Measurements from ENCODE around the gene PIGT. TPM values are rescaled to one million over a fixed set of nuclear protein-coding genes. Genes with fewer than 3 reads are reported as not detected.
A peak's percentile ranks its signal among the peaks of the same experiment; 100 is the strongest.

Gene PIGT
- total RNA-seq, 1 donor from 2014 or later, result 55.5 TPM

- peaks cover 4% of the 10 kb centered on the region for H3K4me1 Mint-ChIP-seq (ENCODE audit: low read depth, unreplicated experiment)
- no peaks in the 10 kb centered on the region for H3K36me3 Mint-ChIP-seq (ENCODE audit: unreplicated experiment)
- H3K27me3 Mint-ChIP-seq (ENCODE audit: unreplicated experiment), result no peaks in the 10 kb centered on the region
- no peak overlapping the region for H3K4me3 Mint-ChIP-seq (ENCODE audit: unreplicated experiment)
- H3K9me3 Mint-ChIP-seq (ENCODE audit: unreplicated experiment), result peaks cover 2% of the 10 kb centered on the region
- no peak overlapping the region for H3K27ac Mint-ChIP-seq (ENCODE audit: unreplicated experiment)
- no peak for DNase-seq
- TF ChIP-seq, protein P1, sequence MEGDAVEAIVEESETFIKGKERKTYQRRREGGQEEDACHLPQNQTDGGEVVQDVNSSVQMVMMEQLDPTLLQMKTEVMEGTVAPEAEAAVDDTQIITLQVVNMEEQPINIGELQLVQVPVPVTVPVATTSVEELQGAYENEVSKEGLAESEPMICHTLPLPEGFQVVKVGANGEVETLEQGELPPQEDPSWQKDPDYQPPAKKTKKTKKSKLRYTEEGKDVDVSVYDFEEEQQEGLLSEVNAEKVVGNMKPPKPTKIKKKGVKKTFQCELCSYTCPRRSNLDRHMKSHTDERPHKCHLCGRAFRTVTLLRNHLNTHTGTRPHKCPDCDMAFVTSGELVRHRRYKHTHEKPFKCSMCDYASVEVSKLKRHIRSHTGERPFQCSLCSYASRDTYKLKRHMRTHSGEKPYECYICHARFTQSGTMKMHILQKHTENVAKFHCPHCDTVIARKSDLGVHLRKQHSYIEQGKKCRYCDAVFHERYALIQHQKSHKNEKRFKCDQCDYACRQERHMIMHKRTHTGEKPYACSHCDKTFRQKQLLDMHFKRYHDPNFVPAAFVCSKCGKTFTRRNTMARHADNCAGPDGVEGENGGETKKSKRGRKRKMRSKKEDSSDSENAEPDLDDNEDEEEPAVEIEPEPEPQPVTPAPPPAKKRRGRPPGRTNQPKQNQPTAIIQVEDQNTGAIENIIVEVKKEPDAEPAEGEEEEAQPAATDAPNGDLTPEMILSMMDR (IDR thresholded peaks at IDR 0.05; ENCODE audit: partially characterized antibody, unreplicated experiment), result no peak
Measured at GRCh38 chr20:45452238-45452637, 36.3 kb downstream of the PIGT start.

DNA sequence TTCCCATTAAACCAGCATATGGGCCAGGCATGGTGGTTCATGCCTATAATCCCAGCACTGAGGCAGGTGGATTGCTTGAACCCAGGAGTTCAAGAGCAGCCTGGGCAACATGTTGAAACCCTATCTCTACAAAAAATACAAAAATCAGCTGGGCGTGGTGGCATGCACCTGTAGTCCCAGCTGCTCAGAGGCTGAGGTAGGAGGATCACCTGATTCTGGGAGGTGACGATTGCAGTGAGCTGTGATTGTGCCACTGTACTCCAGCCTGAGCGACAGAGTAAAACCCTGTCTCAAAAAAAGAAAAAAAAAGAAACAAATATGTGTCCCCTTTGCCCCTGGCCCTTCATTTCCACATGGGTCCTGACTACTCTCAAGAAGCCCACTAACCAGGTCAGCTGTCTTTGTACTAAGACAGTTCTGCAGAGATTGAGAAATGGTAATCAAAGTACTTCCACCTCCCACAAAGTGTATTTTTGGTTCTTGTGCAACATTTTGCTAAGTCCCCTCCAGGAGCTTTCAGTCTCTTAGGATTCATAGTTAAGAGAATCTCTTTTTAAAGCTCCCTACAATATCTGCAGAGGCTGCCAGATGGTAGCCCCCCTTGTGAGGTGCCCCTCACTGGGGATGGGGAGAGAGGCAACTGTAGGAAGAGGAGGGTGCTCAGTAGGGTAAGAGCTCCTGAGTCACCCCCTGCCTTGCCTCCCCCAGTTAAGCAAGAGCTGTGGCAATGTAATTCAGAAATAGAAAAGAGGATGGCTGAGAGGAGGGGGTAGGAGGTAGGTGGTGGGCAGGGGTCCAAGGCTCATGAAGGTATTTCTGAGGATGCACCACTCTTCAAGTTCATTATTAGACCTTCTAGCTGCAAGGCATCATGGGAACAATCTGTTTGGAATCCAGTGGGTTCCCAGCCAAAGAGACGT lies 37.1 kb downstream of the PIGT start:
- peaks cover 2% of the 10 kb centered on the region for H3K9me3 Mint-ChIP-seq (ENCODE audit: unreplicated experiment)
- no peak for DNase-seq
- H3K36me3 Mint-ChIP-seq (ENCODE audit: unreplicated experiment), result no peaks in the 10 kb centered on the region
- TF ChIP-seq, protein P1 (IDR thresholded peaks at IDR 0.05; ENCODE audit: partially characterized antibody, unreplicated experiment), result no peak
- H3K27me3 Mint-ChIP-seq (ENCODE audit: unreplicated experiment), result no peaks in the 10 kb centered on the region
- peaks cover 4% of the 10 kb centered on the region for H3K4me1 Mint-ChIP-seq (ENCODE audit: low read depth, unreplicated experiment)
- H3K4me3 Mint-ChIP-seq (ENCODE audit: unreplicated experiment), result no peak overlapping the region
- H3K27ac Mint-ChIP-seq (ENCODE audit: unreplicated experiment), result no peak overlapping the region

- Mint-ChIP-seq H3K4me1 (ENCODE audit: low read depth, unreplicated experiment) (no peaks in the 10 kb centered on the region), H3K27ac (ENCODE audit: unreplicated experiment) (no peak overlapping the region), H3K36me3 (ENCODE audit: unreplicated experiment) (no peaks in the 10 kb centered on the region), H3K9me3 (ENCODE audit: unreplicated experiment) (no peaks in the 10 kb centered on the region), H3K27me3 (ENCODE audit: unreplicated experiment) (no peaks in the 10 kb centered on the region), H3K4me3 (ENCODE audit: unreplicated experiment) (no peak overlapping the region)
- TF ChIP-seq, protein P1 (IDR thresholded peaks at IDR 0.05; ENCODE audit: partially characterized antibody, unreplicated experiment), result peak; percentile 38
- peak; percentile 45 for DNase-seq
Measured at GRCh38 chr20:45456632-45457031, 40.7 kb downstream of the PIGT start.

DNA sequence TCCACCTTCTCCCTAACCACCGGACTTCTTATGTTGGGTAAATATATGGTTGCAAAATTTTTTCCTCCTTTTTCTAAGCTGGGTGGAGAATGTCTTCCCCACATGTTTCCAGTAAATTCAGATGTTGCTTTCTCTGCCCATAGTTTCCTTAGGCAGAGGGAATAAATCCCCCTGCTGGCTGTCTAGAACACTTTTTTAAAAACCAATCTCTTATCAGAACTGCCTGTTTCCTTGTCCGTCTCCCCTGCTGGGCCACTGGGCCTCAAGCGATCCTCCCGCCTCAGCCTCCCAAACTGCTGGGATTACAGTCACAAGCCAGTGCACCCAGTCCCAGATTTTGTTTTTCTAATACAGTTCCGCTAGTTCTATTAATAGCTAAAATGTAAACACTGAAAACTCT lies 43.7 kb downstream of the PIGT start:
- no peak overlapping the region for H3K27ac Mint-ChIP-seq (ENCODE audit: unreplicated experiment)
- H3K4me1 Mint-ChIP-seq (ENCODE audit: low read depth, unreplicated experiment), result no peaks in the 10 kb centered on the region
- H3K4me3 Mint-ChIP-seq (ENCODE audit: unreplicated experiment), result no peak overlapping the region
- no peaks in the 10 kb centered on the region for H3K36me3 Mint-ChIP-seq (ENCODE audit: unreplicated experiment)
- TF ChIP-seq, protein P1 (IDR thresholded peaks at IDR 0.05; ENCODE audit: partially characterized antibody, unreplicated experiment), result no peak
- no peak for DNase-seq
- H3K27me3 Mint-ChIP-seq (ENCODE audit: unreplicated experiment), result no peaks in the 10 kb centered on the region
- no peaks in the 10 kb centered on the region for H3K9me3 Mint-ChIP-seq (ENCODE audit: unreplicated experiment)

DNA sequence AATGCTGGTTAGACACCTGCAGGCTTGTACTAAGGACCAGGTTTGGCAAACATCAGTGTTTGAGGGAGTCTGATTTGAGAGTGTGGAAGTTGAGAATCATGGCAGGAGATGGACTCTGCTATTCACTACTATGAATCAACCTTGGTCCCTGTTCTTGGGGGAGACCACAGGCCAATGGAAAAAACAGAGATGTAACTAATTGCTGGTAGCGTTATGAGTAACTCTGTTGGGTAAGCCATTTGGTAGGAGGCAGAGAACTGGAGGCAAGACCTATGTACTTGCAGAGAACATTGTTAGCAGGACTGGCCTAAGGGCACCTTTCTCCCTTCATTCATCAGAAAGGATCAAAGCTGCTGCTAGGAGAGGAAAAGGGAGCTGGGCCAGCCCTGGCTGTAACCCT lies 45.3 kb downstream of the PIGT start:
- no peaks in the 10 kb centered on the region for H3K9me3 Mint-ChIP-seq (ENCODE audit: unreplicated experiment)
- H3K4me1 Mint-ChIP-seq (ENCODE audit: low read depth, unreplicated experiment), result no peaks in the 10 kb centered on the region
- H3K27ac Mint-ChIP-seq (ENCODE audit: unreplicated experiment), result no peak overlapping the region
- no peaks in the 10 kb centered on the region for H3K36me3 Mint-ChIP-seq (ENCODE audit: unreplicated experiment)
- H3K4me3 Mint-ChIP-seq (ENCODE audit: unreplicated experiment), result no peak overlapping the region
- DNase-seq, result no peak
- no peaks in the 10 kb centered on the region for H3K27me3 Mint-ChIP-seq (ENCODE audit: unreplicated experiment)
- TF ChIP-seq, protein P1 (IDR thresholded peaks at IDR 0.05; ENCODE audit: partially characterized antibody, unreplicated experiment), result no peak
